Measurements from ENCODE around the gene LPGAT1.

DNA sequence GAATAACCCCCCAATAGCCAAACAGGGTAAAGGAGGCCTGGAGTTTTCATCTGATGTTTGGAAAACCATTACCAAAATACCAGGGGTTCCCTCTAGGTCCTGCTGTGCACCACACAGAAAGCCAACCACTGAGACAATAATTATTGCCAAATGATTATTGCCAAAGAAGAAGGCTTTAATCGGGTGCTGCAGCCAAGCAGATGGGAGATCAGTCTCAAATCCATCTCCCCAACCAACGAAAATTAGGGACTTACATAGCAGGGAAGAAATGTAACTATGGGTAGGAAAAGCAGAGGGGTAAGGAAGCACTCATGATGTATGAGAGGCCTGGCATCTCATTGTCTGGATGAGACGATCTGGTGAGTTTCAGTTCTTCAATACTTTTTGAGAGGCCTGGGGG is 28.8 kb upstream of the LPGAT1 start:
- no peak for TF ChIP-seq RAD21 (IDR thresholded peaks at IDR 0.05; ENCODE audit: low read depth)
- TF ChIP-seq ZNF274 (IDR thresholded peaks at IDR 0.05; ENCODE audit: low read depth, low read length), result no peak
- TF ChIP-seq JUND (IDR thresholded peaks at IDR 0.05), result no peak
- no peak for TF ChIP-seq POLR2A (IDR thresholded peaks at IDR 0.05; ENCODE audit: borderline replicate concordance, extremely low read depth, insufficient read depth, insufficient read length)

All from HCT116 (cell line).